GM21381 (cell line): ENCODE data around the gene TOP2B.

Experiments
- ATAC-seq: cut with Tn5 transposase; IDR thresholded peaks from one replicate; pipeline ENCODE4 v1.9.1; 2021; ENCODE audit warnings: mild to moderate bottlenecking, moderate library complexity; ENCODE audit not compliant: unreplicated experiment

TOP2B gene, protein sequence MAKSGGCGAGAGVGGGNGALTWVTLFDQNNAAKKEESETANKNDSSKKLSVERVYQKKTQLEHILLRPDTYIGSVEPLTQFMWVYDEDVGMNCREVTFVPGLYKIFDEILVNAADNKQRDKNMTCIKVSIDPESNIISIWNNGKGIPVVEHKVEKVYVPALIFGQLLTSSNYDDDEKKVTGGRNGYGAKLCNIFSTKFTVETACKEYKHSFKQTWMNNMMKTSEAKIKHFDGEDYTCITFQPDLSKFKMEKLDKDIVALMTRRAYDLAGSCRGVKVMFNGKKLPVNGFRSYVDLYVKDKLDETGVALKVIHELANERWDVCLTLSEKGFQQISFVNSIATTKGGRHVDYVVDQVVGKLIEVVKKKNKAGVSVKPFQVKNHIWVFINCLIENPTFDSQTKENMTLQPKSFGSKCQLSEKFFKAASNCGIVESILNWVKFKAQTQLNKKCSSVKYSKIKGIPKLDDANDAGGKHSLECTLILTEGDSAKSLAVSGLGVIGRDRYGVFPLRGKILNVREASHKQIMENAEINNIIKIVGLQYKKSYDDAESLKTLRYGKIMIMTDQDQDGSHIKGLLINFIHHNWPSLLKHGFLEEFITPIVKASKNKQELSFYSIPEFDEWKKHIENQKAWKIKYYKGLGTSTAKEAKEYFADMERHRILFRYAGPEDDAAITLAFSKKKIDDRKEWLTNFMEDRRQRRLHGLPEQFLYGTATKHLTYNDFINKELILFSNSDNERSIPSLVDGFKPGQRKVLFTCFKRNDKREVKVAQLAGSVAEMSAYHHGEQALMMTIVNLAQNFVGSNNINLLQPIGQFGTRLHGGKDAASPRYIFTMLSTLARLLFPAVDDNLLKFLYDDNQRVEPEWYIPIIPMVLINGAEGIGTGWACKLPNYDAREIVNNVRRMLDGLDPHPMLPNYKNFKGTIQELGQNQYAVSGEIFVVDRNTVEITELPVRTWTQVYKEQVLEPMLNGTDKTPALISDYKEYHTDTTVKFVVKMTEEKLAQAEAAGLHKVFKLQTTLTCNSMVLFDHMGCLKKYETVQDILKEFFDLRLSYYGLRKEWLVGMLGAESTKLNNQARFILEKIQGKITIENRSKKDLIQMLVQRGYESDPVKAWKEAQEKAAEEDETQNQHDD (N-terminal part only)

DNA sequence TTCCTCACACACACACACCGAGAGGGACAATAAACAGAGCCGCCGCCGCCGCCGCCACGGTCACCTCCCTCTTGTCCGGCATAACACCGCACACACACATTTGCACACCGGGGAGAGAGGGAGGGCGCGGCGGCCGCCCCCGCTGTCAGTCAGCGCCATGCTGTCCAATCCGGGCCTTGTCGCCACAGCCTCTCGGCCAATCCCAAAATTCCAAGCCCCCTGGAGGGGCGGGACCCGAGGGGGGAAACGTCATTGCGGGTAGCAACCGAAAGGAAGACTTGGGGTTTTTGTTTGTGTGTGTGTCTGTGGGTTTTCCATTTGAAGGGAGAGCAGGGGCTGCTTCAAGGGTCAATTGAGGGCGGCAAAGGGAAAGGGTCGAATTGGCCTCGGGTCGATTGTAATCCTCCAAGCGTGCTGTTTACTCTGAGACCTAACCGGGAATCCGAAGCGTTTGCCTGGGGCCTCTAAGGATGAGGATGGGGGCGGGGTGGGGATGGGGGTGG lies at the start of gene TOP2B:
Gene TOP2B, minus strand, starts transcription at position 96 of the 503 bp plus-strand sequence. CDS start 610 bp downstream, outside the sequence.
- peak; percentile 87 for ATAC-seq

DNA sequence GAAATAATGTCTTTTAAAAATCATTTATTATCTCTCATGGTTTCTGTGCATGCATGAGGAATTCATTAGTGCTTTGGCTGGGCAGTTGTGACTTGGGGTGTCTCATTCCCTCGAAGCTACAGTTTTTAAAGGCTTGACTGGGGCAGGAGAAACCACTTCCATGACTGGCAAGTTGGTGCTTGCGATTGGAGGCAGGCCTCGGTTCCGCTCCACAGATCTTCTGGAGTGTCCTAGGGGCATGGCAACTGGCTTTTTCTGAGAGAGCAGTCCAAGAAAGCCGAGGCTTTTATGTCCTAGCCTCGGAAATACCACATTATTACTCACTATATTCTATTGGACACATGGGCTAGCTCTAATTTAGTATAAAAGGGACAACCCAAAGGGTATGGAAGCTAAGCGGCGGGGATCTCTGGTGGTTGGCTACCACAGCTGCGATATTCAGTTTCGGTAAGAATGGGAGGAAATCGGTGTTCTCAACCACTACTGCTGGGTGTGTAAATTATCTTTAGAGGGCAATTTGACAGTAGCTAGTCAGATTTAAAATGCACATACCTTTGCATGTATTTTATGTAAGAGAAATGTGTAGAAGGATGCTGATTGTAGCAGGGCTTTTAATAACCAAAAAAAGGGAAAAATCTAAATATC lies 48.8 kb upstream of the TOP2B start:
- no peak for ATAC-seq

DNA sequence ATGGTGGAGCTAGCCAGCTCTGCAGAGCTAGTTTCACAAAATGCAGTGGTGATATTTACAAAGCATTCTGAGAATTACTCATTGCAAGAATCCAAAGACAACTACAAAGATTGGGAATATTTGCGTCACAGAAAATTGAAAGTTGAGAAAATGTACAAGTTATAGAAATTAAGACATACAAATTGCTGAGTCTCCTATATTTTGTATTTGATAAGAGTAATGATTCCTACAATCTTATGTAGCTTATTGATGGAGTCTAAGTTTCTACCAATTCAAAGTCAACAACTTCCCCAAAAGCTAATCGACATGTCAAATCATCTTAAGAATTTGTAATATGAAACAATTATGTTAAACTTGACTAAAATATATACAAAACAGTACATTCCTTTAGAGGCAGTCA lies 46.4 kb upstream of the TOP2B start:
- no peak for ATAC-seq

DNA sequence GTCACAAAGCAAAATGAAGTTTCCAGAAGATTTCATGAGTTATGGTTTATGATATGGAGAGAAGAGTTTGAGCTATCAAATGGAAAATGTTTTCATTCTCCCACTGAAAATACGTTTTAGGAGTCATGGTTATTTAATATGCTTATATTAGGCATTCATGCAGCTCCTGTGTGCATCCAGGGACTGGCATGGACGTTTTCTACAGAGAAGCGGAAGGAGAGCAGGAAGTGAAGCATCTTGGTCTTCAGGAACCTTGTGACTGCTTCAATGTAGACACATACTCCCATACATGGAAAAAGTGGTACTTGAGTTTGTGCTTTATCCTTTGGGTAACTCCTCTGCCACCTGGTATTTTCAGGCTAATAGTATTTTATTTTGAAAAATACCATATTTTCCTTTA lies 43.3 kb upstream of the TOP2B start:
- ATAC-seq: no peak

DNA sequence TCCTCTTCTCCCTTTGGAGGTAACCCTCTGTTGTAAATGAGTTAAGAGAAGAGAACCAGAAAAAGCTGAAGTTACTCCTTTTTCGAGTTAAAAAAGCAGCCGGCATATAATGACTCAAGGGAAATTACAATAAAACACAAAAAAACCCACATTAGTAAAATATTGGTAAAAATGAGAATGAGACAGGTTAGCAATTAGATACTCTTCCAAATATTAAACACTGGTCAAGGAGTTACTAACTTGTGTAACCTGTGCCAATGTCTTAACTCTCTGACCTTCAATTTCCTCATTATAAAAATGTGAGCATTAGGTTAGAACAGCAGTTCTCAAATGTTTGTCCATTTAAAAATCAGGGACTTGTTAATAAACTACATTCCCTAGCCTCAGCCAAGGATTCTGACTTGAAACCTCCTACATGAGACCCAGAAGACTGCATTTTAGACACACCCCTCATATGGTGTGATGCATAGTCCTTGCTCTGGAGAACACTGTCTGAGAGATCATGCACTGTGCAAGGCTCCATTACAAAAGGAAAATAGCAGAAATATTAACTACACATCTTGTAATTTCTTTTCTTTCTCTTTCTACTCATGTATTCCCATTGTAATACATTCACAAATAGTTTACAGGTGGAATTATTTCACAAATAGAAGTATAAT lies 42.7 kb upstream of the TOP2B start:
- ATAC-seq: no peak

DNA sequence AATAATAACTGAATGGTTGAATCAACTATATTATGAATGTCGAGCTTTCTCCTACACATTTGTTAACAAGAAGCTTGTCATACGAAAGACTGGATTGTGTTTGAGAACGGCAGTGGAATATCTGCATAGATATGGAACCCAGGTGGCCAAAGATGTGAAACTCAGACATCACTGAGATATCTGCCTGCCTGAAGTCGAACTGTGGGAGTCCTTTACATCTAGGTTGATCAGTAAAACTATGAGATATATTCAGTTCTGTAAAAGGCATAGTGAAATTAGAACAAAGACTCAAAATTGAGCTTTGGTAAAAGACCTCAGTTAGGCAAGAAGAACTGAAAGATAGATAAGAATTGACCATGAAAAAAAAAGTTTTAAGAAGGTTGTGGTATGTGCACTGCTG lies 41.5 kb upstream of the TOP2B start:
- no peak for ATAC-seq

DNA sequence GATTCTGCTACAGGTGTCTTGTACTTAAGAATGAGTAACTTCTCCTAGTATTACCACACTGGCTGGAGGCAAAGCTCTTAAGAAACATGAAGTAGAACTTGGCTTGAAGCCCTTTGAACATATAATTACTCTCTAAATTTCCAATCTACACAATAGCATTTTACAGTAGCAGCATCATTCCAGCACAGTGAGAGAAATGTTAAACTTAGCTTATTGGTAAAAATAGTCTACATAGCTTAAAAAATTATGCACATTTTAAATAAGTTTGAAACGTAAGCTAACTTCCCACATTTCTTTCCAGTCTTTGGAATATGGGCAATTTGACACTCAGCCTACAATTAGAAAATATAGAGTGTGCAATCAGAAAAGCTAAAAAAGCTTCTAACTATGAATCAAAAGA lies 32.8 kb upstream of the TOP2B start:
- ATAC-seq: no peak

DNA sequence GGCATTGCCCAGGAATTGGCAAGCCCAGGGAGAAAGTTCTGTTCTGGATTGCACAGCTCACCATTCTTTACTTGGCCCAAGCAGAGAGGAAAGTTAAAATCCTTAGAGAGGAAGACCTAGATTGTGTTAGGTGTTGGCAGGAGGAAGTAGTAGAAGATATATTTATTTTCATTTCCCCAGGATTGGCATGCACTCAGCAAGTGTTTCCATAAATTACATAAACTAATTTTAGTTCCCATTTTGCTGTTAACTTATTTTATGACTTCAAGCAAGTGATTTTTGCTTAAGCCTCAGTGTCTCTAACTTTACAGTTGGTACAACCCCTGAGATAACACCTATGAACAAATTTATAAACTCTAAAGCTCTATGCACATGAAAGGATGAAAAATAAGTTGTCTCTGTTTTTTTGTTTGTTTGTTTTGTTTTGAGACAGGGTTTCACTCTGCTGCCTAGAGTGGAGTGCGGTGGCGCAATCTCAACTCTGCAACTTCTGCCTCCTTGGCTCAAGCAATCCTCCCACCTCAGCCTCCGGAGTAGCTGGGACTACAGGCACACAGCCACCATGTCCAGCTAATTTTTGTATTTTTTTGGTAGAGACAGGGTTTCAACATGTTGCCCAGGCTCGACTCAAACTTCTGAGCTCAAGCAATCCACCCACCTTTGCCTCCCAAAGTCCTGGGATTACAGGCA lies 31.2 kb upstream of the TOP2B start:
- no peak for ATAC-seq

DNA sequence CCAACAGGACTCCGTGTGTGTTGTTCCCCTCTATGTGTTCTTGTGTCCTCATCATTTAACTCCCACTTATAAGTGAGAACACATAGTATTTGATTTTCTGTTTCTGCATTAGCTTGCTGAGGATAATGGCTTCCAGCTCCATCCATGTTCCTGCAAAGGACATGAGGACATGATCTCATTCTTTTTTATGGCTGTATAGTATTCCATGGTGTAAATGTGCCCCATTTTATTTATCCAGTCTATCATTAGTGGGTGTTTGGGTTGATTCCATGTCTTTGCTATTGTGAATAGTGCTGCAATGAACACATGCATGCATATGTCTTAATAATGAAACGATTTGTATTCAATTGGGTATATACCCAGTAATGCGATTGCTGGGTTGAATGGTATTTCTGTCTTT lies 28.5 kb upstream of the TOP2B start:
- ATAC-seq: no peak

DNA sequence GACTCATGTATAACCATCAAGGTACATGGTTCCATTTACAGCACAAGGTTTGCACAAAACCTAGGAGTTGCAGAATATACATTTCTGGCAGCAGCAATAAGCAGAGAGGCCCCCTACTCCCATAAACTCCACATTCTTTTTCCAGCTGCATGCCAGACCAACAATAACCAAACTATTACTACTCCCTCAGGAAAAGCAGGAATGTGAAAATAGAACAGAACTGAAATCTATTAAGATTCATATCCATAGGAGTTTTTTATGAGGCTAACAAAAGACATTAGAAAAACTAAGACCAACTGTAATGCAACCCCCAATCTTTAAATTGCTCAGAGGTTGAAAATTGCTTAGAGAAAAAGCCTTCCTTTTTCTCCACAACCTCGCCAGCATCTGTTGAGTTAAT lies 27.6 kb upstream of the TOP2B start:
- no peak for ATAC-seq

DNA sequence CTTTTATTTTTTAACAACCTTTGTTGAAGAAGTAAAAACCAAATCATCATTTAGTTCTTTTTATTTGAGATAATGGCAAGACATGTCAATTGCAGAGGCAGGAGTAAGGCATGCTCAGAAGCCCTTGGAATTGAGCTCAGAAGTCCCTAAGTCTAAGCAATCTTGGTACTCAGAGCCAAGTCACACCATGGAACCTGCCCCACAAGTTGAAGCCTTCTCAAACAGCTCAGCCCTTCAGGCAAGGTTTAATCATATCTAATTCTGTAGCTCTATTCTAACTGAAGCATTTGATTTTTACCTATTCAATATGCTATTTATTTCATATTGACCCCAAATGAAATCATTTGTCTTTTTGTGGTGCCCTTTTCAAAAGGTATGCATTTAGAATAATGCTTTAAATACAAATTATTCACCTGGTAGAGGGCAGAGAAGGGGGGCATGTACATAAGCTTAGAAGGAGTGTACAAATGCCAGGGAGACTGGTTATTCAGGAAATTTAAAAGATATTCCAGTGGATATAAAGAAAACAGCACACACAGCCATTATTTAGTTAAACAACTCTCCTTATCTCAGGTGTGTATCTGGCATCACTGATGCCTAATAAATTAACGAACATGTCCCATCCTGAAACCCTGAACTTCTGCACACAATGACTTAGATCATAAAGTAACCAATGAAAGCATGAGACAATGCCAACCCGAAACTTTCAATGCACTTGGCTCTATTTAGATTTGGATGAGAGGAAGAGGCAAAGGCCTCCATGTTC lies 26.2 kb upstream of the TOP2B start:
- ATAC-seq: no peak

DNA sequence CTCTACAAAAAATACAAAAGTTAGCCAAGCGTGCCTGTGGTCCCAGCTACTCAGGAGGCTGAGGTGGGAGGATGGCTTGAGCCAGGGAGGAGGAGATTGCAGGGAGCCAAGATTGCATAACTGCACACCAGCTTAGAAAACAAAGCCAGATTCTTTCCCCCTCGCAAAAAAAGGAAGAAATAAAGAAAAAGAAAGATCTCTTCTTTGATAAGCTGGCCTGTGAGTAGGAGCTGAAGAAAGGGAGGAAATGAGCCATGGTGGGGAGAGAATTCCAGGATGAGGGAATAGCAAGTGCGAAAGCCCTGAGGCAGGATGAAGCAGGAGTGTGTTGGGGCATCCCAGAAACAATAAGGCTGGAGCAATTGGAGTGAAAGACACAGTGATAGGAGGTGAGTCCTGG lies 24.5 kb upstream of the TOP2B start:
- ATAC-seq: no peak

DNA sequence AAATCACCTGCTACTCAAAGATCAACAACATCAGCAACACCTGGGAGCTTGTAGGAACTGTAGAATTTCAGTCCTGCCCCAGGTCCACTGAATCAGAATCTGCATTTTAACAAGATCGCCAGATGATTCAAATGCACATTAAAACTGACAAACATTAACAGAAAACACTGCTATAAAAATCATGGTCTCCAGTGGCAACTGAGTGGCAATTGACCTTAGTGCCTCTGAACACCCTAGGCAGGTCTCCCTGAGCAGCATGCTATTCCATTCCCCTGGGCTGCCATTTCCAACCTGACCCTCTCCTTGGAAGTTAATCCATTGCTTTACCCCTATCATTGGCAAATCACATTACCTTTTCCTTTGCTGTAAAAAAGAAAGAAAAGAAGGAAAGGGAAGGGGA lies 23.0 kb upstream of the TOP2B start:
- no peak for ATAC-seq

DNA sequence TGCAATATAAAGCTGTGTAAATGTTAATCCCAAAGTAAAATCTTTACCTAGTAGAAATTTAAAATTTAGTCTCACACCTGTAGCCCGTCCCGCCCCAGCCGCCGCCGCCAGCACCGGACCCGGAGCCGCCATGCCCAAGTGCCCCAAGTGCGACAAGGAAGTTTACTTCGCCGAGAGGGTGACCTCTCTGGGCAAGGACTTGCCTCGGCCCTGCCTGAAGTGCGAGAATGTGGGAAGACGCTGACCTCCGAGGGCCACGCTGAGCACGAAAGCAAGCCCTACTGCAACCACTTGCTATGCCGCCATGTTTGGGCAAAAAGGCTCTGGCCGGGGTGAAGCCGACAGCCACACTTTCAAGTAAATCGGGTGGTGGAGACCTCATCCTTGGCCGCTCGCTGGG lies 22.1 kb upstream of the TOP2B start:
- ATAC-seq: no peak

DNA sequence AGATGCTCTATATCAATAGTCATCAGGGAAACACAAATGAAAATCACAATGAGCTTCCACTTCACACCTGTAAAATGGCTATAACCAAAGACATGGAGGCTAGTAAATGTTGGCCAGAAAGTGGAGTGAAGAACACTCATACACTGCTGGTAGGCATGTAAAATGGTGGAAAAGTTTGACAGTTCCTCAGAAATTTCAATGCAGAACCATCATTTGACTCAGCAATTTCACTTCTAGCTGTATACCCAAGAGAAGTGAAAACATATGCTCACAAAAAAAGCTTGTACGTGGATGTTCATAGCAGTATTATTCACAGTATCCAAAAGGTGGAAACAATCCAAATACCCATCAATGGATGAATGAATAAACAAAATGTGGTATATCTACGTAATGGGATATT lies 19.2 kb upstream of the TOP2B start:
- no peak for ATAC-seq

DNA sequence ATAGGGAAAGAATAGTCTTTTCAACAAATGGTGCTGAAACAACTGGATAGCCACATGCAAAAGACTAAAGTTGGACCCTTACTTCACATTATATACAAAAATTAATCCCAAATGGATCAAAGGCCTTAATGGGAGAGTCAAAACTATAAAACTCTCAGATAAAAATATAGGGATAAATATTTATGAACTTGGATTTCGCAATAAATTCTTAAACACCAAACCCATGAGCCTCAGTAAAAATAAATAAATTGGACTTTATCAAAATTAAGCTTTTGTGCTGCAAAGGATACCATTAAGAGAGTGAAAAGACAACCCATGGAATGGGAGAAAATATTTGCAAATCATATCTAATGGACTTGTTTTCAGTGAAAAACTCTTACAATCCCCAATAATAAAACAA lies 18.7 kb upstream of the TOP2B start:
- ATAC-seq: no peak

DNA sequence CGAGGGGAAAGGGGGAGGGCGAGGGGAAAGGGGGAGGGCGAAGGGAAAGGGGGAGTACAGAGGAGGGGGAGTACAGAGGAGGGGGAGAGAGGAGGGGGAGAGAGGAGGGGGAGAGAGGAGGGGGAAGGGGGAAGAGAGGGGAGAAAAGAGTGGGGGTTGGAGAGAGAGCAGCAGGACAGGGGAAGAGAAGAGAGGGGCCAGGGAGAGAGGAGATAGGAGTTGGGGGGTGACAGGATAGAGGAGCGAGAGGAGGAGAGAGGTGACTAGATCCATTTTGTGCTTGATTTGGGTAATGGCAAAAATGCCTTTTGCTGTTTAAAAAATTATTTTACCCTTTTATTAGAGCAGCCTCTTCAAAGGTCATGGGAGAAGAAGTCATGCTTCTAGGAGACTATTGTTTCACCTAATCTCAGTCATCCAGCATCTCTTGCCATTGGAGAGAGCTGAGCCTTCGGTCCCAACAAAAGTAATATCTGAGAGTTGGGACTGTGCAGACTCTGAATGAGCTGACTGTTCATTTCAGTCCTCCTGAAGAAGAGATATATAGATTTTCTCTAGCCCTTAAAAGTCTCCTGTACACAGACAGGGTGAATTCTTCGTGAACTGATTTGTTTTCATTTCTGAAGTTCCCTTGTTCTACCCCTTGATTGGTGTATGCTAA lies 15.1 kb upstream of the TOP2B start:
- ATAC-seq: no peak

DNA sequence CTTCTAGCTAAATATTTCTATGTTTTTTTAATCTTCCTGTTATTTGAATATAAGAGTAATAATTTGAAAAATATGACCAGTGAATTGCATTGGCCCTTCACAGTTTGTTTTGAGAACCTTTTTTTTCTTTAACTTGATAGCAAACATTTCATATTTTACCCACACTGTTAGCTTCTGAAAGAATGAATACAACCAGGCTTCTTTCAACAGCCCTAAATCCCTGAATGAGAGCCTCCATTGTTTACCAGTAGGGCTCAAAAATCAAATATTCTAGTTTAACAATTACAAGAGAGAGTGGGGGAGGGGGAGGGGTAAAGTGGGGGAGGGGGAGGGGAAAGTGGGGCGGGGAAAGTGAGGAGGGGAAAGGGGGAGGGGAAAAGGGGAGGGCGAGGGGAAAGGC lies 14.5 kb upstream of the TOP2B start:
- no peak for ATAC-seq

DNA sequence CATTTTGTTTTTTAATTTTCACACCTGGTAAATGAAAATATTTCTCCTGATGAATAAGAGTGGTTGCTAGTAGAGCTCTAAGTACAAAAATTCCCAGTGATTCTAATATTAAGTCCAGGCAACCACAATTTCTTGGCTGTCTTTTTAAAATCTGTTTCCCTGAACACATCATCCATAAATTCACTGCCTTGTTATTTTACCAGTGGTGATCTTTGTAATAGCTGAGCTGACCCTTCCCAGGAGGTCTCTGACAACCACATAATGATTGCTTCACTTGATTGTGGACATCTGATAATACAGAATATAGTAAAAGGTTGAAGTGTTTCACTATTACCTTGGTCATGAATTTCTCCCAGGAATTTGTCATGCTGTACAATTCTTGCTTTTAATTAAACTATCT lies 13.9 kb upstream of the TOP2B start:
- ATAC-seq: no peak
